ENCODE data around the gene KCNJ6. TPM values are rescaled to one million over a fixed set of nuclear protein-coding genes. Genes with fewer than 3 reads are reported as not detected.
A peak's percentile ranks its signal among the peaks of the same experiment; 100 is the strongest.
"Not testable (repeated sequence)": the region's sequence is repeated elsewhere in the genome, so short reads cannot be mapped to it uniquely, and the experiment has no call there.

KCNJ6 gene
- total and polyA plus RNA-seq, 8 donors: 0.28 to 1.9 (median 0.55) TPM

DNA sequence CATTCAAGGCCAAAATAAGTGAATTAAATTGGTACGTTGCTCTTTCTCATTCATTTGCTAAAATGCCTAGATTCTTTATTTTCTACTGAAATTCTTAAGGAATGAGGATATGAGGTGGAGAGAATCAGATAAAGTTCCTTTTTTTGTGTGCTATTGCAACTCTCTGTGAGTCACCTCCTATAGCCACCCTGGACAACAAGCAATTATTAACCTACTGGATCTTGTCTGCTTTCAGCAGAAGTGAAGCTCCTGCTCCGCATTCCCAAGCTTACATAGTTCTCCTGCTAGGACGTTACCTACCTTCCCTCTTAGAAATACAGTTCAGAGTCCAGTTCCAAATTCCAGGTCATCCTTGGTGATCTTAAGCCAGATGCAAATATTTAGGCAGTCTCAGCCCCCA, 4.8 kb upstream of the KCNJ6 start:
- no peak for ATAC-seq
- 30 to 32% methylated on average over 3 of the region's 3 CpGs for WGBS, 2 donors

DNA sequence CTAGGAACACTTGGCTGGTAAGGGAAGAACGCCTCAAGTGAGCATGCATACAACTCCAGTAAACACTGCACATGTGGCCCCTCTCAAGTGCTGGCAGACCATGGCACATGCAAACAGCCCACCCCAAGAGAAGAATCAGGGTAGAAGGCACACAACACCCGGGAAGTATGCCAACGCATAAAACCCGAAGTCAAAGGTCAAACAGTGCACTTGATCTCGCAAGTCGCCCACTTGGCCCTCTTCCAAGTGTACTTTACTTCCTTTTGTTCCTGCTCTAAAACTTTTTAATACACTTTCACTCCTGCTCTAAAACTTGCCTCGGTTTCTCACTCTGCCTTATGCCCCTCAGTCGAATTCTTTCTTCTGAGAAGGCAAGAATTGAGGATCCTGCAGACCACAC, 4.0 kb upstream of the KCNJ6 start:
- intact Hi-C loops (cut with DNase I); H3K4me1 ChIP-seq; H3K4me3 ChIP-seq; H3K27ac ChIP-seq; H3K36me3 ChIP-seq; H3K9me3 ChIP-seq; ATAC-seq; DNase-seq; FAIRE-seq: not testable (repeated sequence)
- H3K27me3 ChIP-seq: peaks cover 6 to 46% (median 9%) of the 10 kb centered on the region in 4 donors
- WGBS, 2 donors: 46 to 48% methylated on average over 8 of the region's 8 CpGs

More for the DNA sequence above, 4.8 kb upstream of the KCNJ6 start:
- intact Hi-C loops (cut with DNase I): no loop called here
- H3K9me3 ChIP-seq: no peaks in the 10 kb centered on the region
- H3K4me1 ChIP-seq: peaks cover 0 to 3% (median 0%) of the 10 kb centered on the region in 3 donors
- H3K36me3 ChIP-seq: no peaks in the 10 kb centered on the region
- no peak for FAIRE-seq
- no peak for DNase-seq
- TF ChIP-seq, protein P1, sequence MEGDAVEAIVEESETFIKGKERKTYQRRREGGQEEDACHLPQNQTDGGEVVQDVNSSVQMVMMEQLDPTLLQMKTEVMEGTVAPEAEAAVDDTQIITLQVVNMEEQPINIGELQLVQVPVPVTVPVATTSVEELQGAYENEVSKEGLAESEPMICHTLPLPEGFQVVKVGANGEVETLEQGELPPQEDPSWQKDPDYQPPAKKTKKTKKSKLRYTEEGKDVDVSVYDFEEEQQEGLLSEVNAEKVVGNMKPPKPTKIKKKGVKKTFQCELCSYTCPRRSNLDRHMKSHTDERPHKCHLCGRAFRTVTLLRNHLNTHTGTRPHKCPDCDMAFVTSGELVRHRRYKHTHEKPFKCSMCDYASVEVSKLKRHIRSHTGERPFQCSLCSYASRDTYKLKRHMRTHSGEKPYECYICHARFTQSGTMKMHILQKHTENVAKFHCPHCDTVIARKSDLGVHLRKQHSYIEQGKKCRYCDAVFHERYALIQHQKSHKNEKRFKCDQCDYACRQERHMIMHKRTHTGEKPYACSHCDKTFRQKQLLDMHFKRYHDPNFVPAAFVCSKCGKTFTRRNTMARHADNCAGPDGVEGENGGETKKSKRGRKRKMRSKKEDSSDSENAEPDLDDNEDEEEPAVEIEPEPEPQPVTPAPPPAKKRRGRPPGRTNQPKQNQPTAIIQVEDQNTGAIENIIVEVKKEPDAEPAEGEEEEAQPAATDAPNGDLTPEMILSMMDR (IDR thresholded peaks at IDR 0.05): no peak
- peaks cover 0 to 40% (median 4%) of the 10 kb centered on the region in 4 donors for H3K27me3 ChIP-seq
- H3K4me3 ChIP-seq: no peak overlapping the region
- H3K27ac ChIP-seq: no peak overlapping the region

DNA sequence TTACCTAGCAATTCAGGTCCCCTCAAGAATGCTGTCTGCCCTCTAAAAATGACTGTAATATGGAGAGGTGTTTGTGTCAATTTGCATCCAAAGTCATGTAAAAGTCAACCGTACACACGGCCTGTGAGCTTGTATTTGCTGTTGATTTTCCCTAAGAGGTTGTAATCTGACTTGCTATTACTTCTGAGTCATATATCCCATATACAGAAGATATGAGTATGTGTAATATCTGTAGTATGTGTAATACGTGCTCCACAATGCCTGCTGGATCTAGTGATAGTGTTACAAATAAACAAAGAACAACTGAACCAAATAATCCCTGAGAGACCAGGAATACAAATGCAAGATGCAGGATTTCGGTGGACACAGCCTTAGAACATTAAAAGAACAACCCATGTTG, 1.4 kb upstream of the KCNJ6 start:
- Histone ChIP-seq H3K27ac (no peak overlapping the region), H3K36me3 (no peaks in the 10 kb centered on the region), H3K9me3 (no peaks in the 10 kb centered on the region), H3K27me3 (peaks cover 6 to 48% (median 11%) of the 10 kb centered on the region in 4 donors), H3K4me1 (peaks cover 0 to 3% (median 0%) of the 10 kb centered on the region in 3 donors), H3K4me3 (no peak overlapping the region)
- WGBS, 2 donors: 44 to 62% methylated on average over 4 of the region's 4 CpGs
- FAIRE-seq (no peak), DNase-seq (no peak), ATAC-seq (no peak)
- intact Hi-C loops (cut with DNase I): loop anchor here in 1 of 3 donors (10.0 kb wide), 1 partner anchor 203 kb away; no protein-coding TSS in a partner anchor
- TF ChIP-seq, protein P1 (IDR thresholded peaks at IDR 0.05): no peak

DNA sequence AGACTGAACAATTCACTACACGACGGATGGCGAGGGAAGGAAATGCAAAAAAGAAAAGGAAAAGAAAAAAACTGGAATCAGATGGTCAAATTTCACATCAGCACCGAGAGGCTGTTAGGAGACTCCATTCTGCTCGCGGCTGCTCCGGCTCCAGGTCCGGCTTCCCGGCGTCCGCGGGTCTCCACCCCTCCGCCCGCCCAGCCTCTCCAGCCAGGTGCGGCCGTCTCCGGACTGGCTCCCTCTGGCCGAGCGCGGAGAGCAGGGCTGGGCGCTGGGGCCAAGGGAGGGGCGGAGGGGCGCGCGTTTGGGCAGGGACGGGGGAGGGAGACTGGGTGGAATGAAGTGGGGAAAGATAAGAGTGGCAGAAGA, 332 bp downstream of the KCNJ6 start:
- H3K27me3 ChIP-seq: peaks cover 6 to 51% (median 11%) of the 10 kb centered on the region in 4 donors
- peak overlapping the region in 2 of 4 donors; percentile 4 to 28 for H3K4me3 ChIP-seq
- FAIRE-seq (no peak), DNase-seq (peak in 1 of 6 donors; percentile 70), ATAC-seq (peak; percentile 40 to 83 (median 74))
- H3K9me3 ChIP-seq: no peaks in the 10 kb centered on the region
- H3K27ac ChIP-seq: no peak overlapping the region
- H3K4me1 ChIP-seq: peaks cover 0 to 3% (median 0%) of the 10 kb centered on the region in 3 donors
- intact Hi-C loops (cut with DNase I): loop anchor here in 1 of 3 donors (10.0 kb wide), 1 partner anchor 201 kb away; no protein-coding TSS in a partner anchor
- H3K36me3 ChIP-seq: no peaks in the 10 kb centered on the region
- TF ChIP-seq, protein P1 (IDR thresholded peaks at IDR 0.05): no peak
- WGBS, 2 donors: 1 to 2% methylated on average over 23 to 26 of the region's 26 CpGs

DNA sequence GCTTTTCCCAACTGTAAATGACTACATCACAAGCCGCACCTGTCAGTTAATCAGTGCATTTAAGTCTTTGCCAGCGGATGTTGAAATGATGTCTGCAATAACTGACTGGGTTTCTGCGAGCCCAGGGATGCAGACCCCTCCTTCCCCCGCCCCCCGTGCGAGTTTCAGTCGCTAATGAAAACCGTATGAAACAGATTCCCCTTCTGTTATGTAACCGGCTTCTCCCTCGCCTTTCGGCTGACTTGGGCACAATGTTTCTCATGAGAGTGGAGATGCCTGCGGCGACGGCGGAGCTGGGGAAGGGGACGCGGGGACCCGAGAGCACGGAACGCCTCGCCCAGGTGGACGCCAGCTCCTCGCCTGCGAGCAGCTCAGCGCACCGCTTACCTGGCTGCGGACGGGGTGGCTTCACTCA, 753 bp downstream of the KCNJ6 start:
- Histone ChIP-seq H3K4me3 (peak overlapping the region in 1 of 4 donors; percentile 28), H3K36me3 (no peaks in the 10 kb centered on the region), H3K27ac (no peak overlapping the region), H3K4me1 (peaks cover 0 to 3% (median 0%) of the 10 kb centered on the region in 3 donors), H3K9me3 (no peaks in the 10 kb centered on the region), H3K27me3 (peaks cover 6 to 47% (median 11%) of the 10 kb centered on the region in 4 donors)
- no peak for FAIRE-seq
- TF ChIP-seq, protein P1 (IDR thresholded peaks at IDR 0.05): no peak
- peak in 3 of 4 donors; percentile 8 to 33 (median 20) for ATAC-seq
- no peak for DNase-seq
- WGBS, 2 donors: 3 to 4% methylated on average over 28 of the region's 28 CpGs
- intact Hi-C loops (cut with DNase I): loop anchor here in 1 of 3 donors (10.0 kb wide), 1 partner anchor 201 kb away; no protein-coding TSS in a partner anchor

All from pancreas (tissue), 10 donors.